NOMO-1 treated with dmso at 0.1 percent for 144 hours (cell line): ENCODE results near the gene SPIB.
"Not testable (repeated sequence)": the region's sequence is repeated elsewhere in the genome, so short reads cannot be mapped to it uniquely, and the experiment has no call there.

Experiments
- DNase-seq: peaks from one replicate; lab custom pipeline; 2025; ENCODE audit not compliant: unreplicated experiment; lab: John Stamatoyannopoulos, UW

Gene SPIB

GRCh38 chr19:50465986-50466705, 47.4 kb downstream of the SPIB start:
- no peak for DNase-seq

- DNase-seq, result no peak
Measured at GRCh38 chr19:50466706-50467039, 47.9 kb downstream of the SPIB start.

GRCh38 chr19:50467566-50467965, 48.8 kb downstream of the SPIB start:
- no peak for DNase-seq

- DNase-seq, result no peak
Measured at GRCh38 chr19:50468818-50469217, 50.1 kb downstream of the SPIB start.

GRCh38 chr19:50473336-50473735, 54.6 kb downstream of the SPIB start:
- DNase-seq, result not testable (repeated sequence)

GRCh38 chr19:50475101-50475568, 56.4 kb downstream of the SPIB start:
- no peak for DNase-seq

- DNase-seq, result no peak
Measured at GRCh38 chr19:50475736-50476223, 57.0 kb downstream of the SPIB start.

- DNase-seq, result peak; percentile 76
Measured at GRCh38 chr19:50476224-50476906, 57.6 kb downstream of the SPIB start, which contains the start of the genes EMC10 and GARIN5A. Gene EMC10, plus strand, starts transcription at chr19:50476507. Its CDS starts 38 bp downstream, at chr19:50476545. Gene GARIN5A, minus strand, starts transcription at chr19:50476848. Its CDS starts 460 bp downstream, at chr19:50476388.

- no peak for DNase-seq
Measured at GRCh38 chr19:50476907-50477238, 58.1 kb downstream of the SPIB start.

- no peak for DNase-seq
Measured at GRCh38 chr19:50477751-50478515, 59.2 kb downstream of the SPIB start.

- DNase-seq, result no peak
Measured at GRCh38 chr19:50478901-50479715, 60.4 kb downstream of the SPIB start.

- DNase-seq, result no peak
Measured at GRCh38 chr19:50479761-50480251, 61.1 kb downstream of the SPIB start.

GRCh38 chr19:50480281-50481111, 61.8 kb downstream of the SPIB start:
- DNase-seq, result no peak
